ENCODE results near the gene ERCC1.
A peak's percentile ranks its signal among the peaks of the same experiment; 100 is the strongest.

- TF ChIP-seq CTCF (IDR thresholded peaks at IDR 0.05) (peak in 1 of 6 experiments; percentile 1), POLR2A (IDR thresholded peaks at IDR 0.05) (peak; percentile 46 to 77)
Observed at GRCh38 chr19:45404557-45405434, 18.9 kb downstream of the ERCC1 start, which contains the start of gene PPP1R13L.
